Measurements from ENCODE around the gene UBR4.

The UBR4 gene

DNA sequence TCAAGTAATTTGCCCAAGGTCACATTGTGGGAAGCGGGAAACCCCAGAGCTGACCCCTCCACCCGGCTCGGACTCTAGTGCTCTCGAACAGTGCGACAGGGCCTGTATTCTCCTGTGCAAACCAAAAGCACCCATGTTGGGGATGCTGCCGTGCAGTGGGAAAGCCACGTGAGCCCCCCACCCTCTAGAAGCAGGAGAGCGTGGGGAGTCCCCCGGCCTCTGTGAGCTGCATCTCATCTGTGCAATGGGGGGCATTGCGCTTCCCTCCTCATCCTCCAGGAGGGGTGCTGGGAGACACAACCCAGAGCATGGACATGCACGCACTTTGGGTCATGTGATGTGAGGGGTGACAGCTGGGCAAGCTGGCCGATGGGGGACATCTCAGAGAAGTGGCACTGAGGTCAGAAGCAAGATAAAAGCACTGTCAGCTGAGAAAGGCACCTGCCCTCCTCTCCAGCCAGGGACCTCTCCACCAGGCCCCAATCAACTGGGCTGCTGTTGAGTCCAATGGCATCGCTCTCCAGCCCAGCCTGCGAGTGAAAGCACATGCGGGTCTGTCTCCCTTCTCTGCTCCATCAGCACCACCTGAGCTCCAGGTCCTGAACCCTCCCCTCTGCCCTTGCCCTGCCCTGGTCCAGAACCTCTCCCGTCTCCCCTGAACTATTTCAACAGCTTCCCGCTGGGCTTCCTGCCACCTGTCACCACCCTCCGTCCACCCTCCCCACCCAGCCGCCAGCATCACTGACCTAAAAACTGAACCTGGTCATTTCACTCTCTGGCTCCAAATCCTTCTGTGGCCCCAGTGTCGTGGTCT is 177.2 kb downstream of the UBR4 start:
- H3K9me3 ChIP-seq (ENCODE audit: low read depth, low read length) = no peaks in the 10 kb centered on the region
- H3K27ac ChIP-seq = no peak overlapping the region
- H3K36me3 ChIP-seq (ENCODE audit: insufficient read depth, low read length) = no peaks in the 10 kb centered on the region
- no peak for DNase-seq (ENCODE audit: low read depth, low spot score)
- no peak overlapping the region for H3K9ac ChIP-seq (ENCODE audit: insufficient read length)
- H3K4me3 ChIP-seq = no peak overlapping the region
- TF ChIP-seq EZH2 (IDR thresholded peaks at IDR 0.05) = no peak
- no peak for TF ChIP-seq POLR2AphosphoS5 (IDR thresholded peaks at IDR 0.05; ENCODE audit: borderline replicate concordance, low read depth, low read length)
- no peak for TF ChIP-seq FOXP2 (optimal IDR thresholded peaks at IDR 0.05; ENCODE audit: control extremely low read depth, extremely low read length, insufficient read depth)

DNA sequence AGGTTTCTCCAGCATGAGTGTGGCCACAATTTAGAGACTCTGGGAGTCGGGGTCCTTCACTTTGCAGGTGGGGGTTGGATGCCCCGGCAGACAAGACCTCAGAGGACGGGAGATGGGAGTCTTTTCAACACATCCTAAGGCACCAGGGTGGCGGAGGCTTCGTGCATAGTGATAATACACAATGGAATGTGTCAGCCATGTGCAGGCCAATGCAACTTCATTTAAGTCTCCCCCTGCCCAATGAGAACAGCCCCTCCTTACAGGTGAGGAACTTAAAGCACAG is 177.7 kb downstream of the UBR4 start:
- TF ChIP-seq EZH2 (IDR thresholded peaks at IDR 0.05) (no peak), FOXP2 (optimal IDR thresholded peaks at IDR 0.05; ENCODE audit: control extremely low read depth, extremely low read length, insufficient read depth) (no peak), POLR2AphosphoS5 (IDR thresholded peaks at IDR 0.05; ENCODE audit: borderline replicate concordance, low read depth, low read length) (no peak)
- DNase-seq (ENCODE audit: low read depth, low spot score) = no peak

DNA sequence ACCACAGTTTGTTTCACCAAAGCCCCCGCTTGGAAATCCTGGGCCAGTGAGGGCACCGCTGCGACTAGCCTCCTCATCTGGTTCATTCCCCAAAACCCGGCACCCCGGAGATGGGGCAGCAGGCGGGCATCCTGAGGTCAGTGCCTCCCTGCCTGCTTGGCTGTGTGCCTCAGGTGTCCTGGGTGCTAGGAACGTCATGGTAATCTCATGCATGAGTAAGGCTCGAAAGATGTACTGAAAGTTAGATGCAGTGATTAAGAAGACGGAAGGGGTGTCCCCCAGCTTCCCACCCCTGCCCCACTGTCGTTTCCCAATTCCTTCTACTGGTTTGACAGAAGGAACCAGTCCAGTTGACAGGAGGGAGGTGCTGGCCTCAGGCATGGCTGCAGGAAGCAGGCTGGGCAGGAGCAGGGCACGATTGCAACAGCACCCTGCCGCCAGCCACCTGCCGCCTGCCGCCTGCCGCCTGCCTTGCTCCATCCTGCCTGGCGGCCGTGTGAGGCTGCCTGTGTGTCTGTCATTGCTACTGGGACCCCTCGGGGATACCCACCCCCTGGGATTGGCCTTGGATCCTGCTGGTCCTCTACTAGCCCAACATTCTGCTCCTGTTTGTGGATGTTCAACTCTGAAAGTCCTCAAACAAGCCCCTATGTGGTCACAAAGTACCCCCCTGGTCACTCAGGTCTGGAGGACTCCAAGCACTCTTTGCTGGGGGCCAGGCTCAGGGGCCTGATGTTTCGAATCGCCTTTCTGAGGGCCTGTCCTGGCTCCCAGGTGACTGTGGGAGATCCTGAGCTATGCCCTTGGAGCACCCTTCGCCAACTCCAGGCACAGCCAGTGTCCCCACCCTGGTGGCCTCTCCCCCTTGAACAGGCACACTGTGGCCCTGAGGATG is 180.6 kb downstream of the UBR4 start:
- TF ChIP-seq POLR2AphosphoS5 (IDR thresholded peaks at IDR 0.05; ENCODE audit: borderline replicate concordance, low read depth, low read length) = no peak
- no peak for TF ChIP-seq FOXP2 (optimal IDR thresholded peaks at IDR 0.05; ENCODE audit: control extremely low read depth, extremely low read length, insufficient read depth)
- TF ChIP-seq EZH2 (IDR thresholded peaks at IDR 0.05) = no peak
- H3K9ac ChIP-seq (ENCODE audit: insufficient read length) = no peak overlapping the region
- no peak overlapping the region for H3K4me3 ChIP-seq
- no peak overlapping the region for H3K27ac ChIP-seq
- H3K9me3 ChIP-seq (ENCODE audit: low read depth, low read length) = no peaks in the 10 kb centered on the region; the same call in 1 of the 2 replicates
- no peak for DNase-seq (ENCODE audit: low read depth, low spot score)
- H3K36me3 ChIP-seq (ENCODE audit: insufficient read depth, low read length) = no peaks in the 10 kb centered on the region

More for the DNA sequence above, 177.7 kb downstream of the UBR4 start:
- Histone ChIP-seq H3K9ac (ENCODE audit: insufficient read length) (no peak overlapping the region), H3K4me3 (no peak overlapping the region), H3K9me3 (ENCODE audit: low read depth, low read length) (no peaks in the 10 kb centered on the region), H3K36me3 (ENCODE audit: insufficient read depth, low read length) (no peaks in the 10 kb centered on the region), H3K27ac (no peak overlapping the region)

DNA sequence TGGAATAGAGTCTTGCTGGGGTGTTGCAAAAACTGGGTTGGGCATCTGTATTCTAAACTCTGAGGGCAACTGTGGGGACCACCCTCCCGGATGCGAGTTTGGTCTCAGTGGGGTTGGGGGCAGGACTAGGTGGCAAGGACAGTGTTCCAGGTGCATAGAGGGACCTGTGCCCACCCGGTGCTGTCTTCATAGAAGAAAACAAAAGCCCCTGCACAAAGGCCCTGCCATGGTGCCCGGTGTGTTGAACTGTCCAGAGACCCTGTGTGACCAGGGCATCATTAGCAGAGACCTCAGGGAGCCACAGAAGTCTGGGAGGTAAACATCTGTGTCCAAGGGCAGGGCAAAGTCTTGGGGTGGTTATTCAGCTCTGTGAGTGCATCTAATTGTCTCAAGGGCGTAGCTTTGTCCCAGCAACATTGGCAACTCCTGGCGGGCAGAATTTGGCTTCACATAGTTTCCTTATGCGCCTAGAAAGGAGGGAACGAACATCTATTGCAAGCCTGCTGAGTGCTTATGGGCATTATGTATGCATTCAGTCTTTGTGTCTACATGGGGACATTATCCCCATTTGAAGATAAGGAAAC is 181.4 kb downstream of the UBR4 start:
- Histone ChIP-seq H3K9ac (ENCODE audit: insufficient read length) (no peak overlapping the region), H3K9me3 (ENCODE audit: low read depth, low read length) (peaks cover 3% of the 10 kb centered on the region; the same call in 1 of the 2 replicates), H3K27ac (no peak overlapping the region), H3K36me3 (ENCODE audit: insufficient read depth, low read length) (no peaks in the 10 kb centered on the region), H3K4me3 (no peak overlapping the region)
- no peak for TF ChIP-seq POLR2AphosphoS5 (IDR thresholded peaks at IDR 0.05; ENCODE audit: borderline replicate concordance, low read depth, low read length)
- no peak for DNase-seq (ENCODE audit: low read depth, low spot score)

DNA sequence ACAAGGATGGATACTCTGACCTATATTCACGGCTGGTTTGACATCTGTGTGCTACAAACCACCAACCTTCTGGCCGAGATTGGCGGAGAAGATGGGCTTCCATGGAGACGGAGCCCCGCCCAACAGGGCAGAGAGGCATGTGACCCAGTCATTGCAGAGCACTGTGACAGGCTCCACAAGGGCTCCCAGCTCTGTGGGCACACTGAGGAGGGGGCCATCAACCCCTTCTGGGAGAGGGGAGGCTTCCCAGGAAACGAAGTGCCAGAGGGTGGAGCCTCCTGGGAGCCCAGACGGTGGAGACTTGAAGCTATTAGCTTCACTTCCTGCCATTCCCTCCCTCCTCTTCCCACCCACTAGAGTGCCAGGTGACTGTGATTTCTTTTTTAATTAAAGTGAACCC is 182.0 kb downstream of the UBR4 start:
- TF ChIP-seq POLR2AphosphoS5 (IDR thresholded peaks at IDR 0.05; ENCODE audit: borderline replicate concordance, low read depth, low read length) = no peak
- no peak for TF ChIP-seq EZH2 (IDR thresholded peaks at IDR 0.05)
- no peak for TF ChIP-seq FOXP2 (optimal IDR thresholded peaks at IDR 0.05; ENCODE audit: control extremely low read depth, extremely low read length, insufficient read depth)
- H3K9me3 ChIP-seq (ENCODE audit: low read depth, low read length) = peaks cover 3% of the 10 kb centered on the region; the same call in 1 of the 2 replicates
- H3K9ac ChIP-seq (ENCODE audit: insufficient read length) = no peak overlapping the region
- no peaks in the 10 kb centered on the region for H3K36me3 ChIP-seq (ENCODE audit: insufficient read depth, low read length)
- H3K27ac ChIP-seq = no peak overlapping the region
- H3K4me3 ChIP-seq = no peak overlapping the region
- DNase-seq (ENCODE audit: low read depth, low spot score) = no peak

All from SK-N-MC (cell line).